Measurements from ENCODE around the gene TUBB. TPM values are rescaled to one million over a fixed set of nuclear protein-coding genes. Genes with fewer than 3 reads are reported as not detected.
"Not testable (repeated sequence)": the region's sequence is repeated elsewhere in the genome, so short reads cannot be mapped to it uniquely, and the experiment has no call there.

TUBB gene
- polyA plus RNA-seq, 4 donors, result 1,126 to 1,457 (median 1,265) TPM

DNA sequence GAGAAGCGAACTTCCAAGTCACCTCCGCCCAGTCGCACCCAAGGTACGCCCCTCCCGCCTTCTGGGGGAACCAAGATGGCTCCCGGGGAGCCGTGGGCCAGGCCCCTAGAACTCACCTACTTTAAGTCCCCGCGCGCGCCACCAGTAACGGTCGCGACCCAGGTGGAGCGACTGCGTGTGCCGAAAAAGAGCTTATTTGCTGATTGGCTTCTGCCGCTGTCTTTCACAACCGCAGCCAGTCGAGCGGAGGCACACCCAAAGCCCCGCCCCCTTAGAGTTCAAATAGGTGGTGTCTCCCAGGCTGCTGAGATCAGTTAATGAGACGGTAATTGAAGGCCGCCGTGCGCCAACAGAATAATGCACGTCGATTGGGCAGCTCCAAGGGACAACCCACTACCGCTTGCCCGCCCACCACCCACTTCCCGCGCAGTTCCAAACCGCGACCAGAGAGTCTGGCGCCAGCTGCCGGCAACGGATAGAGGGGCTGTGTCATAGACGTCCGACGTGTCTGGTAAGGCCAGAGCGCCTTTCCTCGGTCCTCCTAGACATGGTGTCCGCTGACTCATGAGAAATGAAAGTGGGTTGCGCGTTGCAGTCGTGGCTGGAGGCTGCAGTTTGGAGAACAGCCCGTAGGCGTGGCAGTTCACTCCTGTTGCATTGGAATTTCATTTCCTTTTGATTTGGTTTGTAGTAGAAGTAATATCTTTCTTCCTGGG lies 2.9 kb upstream of the TUBB start, which contains the start of gene MDC1:
Gene MDC1, minus strand, starts transcription at position 153 of the 716 bp plus-strand sequence. CDS start 2,106 bp downstream, outside the sequence.
- peak; percentile 97 to 99 (median 99) for DNase-seq (ENCODE audit: low read depth in 4 of 4, low spot score in 3 of 4)

DNA sequence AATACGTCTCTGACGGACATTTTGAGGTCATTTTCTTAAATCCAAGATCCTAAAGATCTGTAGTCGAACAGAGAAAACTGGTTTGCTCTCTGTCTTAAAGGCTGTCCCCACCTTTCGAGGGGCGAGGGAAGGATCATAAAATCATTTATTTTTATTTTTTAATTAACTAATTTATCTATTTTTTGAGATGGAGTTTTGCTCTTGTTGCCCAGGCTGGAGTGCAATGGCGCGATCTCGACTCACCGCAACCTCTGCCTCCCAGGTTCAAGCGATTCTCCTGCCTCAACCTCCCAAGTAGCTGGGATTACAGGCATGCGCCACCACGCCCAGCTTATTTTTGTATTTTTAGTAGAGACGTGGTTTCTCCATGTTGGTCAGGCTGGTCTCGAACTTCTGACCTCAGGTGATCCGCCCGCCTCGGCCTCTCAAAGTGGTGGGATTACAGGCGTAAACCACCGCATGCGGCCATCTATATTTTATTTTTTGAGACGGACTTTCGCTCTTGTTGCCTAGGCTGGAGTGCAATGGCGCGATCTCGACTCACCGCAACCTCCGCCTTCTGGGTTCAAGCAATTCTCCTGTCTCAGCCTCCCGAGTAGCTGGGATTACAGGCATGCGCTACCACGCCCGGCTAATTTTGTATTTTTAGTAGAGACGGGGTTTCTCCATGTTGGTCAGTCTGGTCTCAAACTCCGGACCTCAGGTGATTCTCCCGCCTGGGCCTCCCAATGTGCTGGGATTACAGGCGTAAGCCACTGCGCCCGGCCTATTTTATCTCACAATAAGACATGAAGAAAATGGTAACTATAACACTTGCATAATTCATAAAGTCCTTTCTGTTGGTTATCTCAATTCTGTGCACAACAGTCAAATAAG lies 2.1 kb upstream of the TUBB start:
- DNase-seq (ENCODE audit: low read depth in 4 of 4, low spot score in 3 of 4), result not testable (repeated sequence)

DNA sequence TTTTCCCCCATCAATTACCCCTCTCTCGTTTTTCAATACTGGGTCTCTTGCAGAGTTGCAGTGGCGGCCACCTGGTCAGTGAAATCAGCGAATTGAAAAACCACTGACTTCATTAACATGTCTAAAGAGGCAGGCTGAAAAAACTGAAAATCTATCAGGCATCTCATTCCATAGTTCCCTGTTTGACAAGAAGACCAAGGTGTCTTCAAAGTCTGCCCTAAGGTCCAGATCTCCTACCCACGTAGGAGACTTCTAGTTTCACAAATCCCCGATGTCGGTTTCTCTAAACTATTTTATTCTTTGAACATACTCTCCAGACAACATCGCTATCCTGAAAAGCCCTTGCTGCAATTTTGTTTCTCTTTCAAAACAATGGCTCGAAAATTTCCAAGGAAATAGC lies 796 bp upstream of the TUBB start:
- no peak for DNase-seq (ENCODE audit: low read depth in 4 of 4, low spot score in 3 of 4)

DNA sequence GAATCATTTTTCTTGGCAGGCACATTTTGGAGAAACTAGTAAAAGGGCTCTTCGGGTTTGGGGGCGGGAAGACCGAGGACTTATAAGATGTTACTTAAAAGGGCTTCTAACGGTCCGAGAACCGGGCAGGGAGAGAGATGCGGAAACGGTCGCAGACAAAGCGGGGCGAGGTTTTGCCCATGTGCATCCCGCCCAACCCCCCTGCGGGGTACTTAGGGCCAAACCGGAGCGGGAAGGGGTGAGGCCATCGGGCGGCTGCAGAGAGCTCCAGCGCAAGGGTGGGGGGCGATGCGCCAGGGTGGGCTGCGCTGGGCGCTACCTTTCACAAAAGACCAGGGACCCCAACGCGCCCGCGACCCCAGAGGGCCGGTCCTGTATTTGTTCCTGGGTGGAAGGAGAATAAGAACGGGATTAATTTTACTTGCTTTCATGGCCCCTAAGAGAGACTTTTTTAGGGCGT lies 616 bp downstream of the TUBB start:
- no peak for DNase-seq (ENCODE audit: low read depth in 4 of 4, low spot score in 3 of 4)

DNA sequence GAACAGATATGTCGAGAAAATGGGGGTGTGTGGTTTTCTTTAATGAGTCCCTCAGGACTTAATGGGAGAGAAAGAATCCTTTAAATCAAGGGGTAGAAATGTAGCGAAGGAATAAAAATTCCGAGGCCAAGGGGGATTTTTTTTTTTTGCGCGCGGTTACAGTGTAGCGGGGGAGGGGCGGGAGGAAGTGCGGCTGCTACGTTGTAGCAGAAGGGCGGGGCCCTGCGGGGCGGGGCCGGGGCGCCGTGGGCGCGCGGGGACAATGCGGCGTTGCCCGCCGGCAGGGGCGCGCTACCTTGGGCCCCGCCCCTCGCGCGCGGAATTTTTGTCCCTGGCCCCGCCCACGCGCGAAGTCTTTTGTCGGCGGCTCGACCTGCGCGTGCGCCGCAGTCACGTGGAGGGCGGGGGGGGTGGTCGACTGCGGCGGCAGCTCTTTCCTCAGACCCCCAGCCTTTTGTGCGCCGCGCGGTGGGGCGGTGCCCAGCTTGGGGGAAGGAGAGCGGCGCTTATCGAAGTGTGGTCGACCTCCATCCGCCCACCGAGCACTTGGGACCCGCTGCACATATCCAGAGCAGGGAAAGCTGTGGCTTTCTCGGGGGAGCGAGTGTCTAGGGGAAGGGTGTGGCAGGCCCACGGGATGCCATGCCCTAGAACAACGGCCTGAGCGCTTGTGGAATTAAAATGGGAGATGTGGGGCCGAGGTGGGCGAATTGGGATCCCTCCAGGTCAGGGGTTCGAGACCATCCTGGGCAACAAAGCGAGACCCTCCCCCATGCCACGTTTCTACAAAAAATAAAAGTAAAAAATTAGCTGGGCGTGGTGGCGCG lies 1.3 kb downstream of the TUBB start:
- DNase-seq (ENCODE audit: low read depth in 4 of 4, low spot score in 3 of 4), result peak in 3 of 4 donors; percentile 77 to 84 (median 83)

DNA sequence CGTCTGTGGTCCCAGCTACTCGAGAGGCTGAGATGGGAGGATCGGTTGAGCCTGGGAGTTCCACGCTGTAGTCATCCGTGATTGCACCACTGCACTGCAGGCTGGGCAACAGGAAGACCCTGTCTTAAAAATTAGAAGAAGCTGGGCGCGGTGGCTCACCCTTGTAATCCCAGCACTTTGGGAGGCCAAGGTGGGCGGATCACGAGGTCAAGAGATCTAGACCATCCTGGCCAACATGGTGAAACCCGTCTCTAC lies 1.8 kb downstream of the TUBB start:
- not testable (repeated sequence) for DNase-seq (ENCODE audit: low read depth in 4 of 4, low spot score in 3 of 4)

DNA sequence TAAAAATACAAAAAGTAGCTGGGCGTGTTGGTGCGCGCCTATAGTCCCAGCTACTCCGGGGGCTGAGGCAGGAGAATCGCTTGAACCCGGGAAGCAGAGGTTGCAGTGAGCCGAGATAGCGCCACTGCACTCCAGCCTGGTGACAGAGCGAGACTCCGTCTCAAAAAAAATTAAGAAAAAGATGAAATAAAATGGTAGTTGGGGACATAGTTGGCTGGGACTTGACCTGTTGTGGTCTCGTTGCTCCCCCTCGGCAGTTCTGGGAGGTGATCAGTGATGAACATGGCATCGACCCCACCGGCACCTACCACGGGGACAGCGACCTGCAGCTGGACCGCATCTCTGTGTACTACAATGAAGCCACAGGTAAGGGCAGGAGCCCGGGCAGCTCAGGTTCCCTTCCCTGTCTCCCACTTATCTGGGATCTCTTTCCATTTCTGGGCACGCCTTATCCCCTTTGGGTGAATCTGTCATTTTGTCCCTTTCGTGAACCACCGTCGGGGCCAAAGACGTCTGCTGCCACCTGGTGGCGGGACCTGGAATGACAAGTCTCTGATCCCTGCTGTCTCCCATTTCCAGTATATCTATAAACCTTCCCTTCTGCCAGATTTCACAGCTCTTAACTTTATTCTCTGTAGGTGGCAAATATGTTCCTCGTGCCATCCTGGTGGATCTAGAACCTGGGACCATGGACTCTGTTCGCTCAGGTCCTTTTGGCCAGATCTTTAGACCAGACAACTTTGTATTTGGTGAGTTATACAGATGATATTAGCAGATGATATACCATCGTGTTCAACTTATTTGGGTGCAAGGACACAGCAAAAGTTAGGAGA lies 2.3 kb downstream of the TUBB start:
- DNase-seq (ENCODE audit: low read depth in 4 of 4, low spot score in 3 of 4), result no peak

DNA sequence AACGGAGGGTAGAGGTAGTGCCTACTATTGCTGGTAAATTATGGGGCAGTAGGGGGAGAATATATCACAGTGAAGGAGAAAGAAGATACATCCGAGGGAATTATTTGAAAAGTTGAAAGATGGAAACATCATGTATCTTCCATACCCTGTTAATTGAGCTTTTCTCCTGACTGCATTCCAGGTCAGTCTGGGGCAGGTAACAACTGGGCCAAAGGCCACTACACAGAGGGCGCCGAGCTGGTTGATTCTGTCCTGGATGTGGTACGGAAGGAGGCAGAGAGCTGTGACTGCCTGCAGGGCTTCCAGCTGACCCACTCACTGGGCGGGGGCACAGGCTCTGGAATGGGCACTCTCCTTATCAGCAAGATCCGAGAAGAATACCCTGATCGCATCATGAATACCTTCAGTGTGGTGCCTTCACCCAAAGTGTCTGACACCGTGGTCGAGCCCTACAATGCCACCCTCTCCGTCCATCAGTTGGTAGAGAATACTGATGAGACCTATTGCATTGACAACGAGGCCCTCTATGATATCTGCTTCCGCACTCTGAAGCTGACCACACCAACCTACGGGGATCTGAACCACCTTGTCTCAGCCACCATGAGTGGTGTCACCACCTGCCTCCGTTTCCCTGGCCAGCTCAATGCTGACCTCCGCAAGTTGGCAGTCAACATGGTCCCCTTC lies 3.1 kb downstream of the TUBB start:
- DNase-seq (ENCODE audit: low read depth in 4 of 4, low spot score in 3 of 4), result not testable (repeated sequence)

DNA sequence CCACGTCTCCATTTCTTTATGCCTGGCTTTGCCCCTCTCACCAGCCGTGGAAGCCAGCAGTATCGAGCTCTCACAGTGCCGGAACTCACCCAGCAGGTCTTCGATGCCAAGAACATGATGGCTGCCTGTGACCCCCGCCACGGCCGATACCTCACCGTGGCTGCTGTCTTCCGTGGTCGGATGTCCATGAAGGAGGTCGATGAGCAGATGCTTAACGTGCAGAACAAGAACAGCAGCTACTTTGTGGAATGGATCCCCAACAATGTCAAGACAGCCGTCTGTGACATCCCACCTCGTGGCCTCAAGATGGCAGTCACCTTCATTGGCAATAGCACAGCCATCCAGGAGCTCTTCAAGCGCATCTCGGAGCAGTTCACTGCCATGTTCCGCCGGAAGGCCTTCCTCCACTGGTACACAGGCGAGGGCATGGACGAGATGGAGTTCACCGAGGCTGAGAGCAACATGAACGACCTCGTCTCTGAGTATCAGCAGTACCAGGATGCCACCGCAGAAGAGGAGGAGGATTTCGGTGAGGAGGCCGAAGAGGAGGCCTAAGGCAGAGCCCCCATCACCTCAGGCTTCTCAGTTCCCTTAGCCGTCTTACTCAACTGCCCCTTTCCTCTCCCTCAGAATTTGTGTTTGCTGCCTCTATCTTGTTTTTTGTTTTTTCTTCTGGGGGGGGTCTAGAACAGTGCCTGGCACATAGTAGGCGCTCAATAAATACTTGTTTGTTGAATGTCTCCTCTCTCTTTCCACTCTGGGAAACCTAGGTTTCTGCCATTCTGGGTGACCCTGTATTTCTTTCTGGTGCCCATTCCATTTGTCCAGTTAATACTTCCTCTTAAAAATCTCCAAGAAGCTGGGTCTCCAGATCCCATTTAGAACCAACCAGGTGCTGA lies 3.9 kb downstream of the TUBB start:
- not testable (repeated sequence) for DNase-seq (ENCODE audit: low read depth in 4 of 4, low spot score in 3 of 4)

DNA sequence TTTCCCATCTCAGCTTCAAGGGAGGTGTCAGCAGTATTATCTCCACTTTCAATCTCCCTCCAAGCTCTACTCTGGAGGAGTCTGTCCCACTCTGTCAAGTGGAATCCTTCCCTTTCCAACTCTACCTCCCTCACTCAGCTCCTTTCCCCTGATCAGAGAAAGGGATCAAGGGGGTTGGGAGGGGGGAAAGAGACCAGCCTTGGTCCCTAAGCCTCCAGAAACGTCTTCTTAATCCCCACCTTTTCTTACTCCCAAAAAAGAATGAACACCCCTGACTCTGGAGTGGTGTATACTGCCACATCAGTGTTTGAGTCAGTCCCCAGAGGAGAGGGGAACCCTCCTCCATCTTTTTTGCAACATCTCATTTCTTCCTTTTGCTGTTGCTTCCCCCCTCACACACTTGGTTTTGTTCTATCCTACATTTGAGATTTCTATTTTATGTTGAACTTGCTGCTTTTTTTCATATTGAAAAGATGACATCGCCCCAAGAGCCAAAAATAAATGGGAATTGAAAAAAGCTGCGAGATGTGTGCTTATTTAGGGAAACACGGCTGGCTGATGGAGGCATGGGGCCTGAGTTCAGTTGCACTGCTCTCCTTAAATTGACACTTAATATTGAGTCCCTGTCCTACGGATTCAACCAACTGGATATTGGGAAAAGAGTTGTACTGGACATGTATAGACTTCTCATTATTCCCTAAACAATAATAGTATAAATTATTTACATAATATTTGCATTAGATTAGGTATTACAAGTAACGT lies 4.9 kb downstream of the TUBB start:
- DNase-seq (ENCODE audit: low read depth in 4 of 4, low spot score in 3 of 4), result no peak

DNA sequence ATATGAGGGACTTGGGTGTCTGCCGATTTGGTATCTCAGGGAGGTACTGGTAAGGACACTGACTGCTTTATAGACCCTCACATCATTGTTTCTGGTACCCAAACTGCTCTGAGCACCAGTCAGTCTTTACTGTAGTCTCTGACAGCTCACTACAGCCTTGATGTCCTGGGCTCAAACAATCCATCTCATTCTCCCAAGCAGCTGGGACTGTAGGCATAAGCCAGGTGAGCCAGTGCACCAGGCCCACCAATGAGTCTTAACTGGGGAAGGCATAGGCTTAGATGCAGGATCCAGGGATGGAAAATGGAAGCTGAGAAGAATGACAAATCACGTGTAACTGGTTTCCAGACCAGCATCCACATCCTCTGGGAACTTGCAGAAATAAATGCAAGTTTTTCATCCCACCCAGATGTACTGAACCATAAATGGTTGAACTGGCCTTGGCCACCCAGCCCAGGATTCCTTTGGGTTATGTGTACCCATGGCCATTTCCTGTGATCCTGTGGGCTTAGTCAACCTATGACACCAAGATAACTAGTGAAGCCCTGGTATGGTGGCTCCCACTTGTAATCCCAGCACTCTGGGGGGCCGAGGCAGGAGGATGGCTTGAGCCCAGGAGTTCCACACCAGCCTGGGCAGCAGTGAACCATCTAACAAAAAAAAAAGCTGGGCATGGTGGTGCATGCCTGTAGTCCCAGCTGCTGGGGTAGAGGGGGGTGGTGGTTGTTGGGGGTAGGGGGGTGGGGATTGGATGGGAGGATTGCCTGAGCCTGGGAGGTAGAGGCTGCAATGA lies 5.8 kb downstream of the TUBB start:
- no peak for DNase-seq (ENCODE audit: low read depth in 4 of 4, low spot score in 3 of 4)

DNA sequence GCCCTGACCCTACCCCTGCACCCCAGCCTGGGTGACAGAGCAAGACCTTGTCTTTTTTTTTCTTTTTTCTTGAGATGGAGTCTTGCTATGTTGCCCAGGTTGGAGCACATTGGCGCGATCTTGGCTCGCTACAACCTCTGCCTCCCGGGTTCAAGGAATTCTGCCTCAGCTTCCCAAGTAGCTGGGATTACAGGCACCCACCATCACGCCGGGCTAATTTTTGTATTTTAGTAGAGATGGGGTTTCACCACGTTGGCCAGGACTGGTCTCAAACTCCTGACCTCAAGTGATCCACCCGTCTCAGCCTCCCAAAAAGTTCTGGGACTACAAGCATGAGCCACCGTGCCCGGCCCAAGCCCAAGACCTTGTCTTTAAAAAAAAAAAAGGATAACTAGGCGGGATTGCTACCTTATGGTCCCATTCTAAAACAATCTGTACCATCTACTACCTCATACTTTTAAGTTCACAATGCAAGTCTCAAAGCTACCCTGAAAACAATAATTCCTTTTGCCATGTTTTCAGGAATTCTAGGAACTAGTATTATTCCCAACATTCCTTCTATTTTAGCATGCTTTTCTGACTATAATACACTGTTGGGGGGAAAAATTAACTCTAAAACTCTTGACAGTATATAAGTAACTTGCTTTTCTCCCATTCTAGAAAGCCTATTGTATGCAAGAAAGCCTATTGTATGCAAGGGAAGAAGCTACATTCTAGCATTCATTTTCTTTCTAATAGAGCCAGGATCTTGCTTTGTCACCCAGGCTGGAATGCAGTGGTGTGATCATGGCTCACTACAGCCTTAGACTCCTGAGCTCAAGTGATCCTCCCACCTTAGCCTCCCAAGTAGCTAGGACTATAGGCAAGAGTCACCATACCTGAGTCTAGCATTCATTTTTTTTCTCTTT lies 6.6 kb downstream of the TUBB start:
- DNase-seq (ENCODE audit: low read depth in 4 of 4, low spot score in 3 of 4), result no peak

DNA sequence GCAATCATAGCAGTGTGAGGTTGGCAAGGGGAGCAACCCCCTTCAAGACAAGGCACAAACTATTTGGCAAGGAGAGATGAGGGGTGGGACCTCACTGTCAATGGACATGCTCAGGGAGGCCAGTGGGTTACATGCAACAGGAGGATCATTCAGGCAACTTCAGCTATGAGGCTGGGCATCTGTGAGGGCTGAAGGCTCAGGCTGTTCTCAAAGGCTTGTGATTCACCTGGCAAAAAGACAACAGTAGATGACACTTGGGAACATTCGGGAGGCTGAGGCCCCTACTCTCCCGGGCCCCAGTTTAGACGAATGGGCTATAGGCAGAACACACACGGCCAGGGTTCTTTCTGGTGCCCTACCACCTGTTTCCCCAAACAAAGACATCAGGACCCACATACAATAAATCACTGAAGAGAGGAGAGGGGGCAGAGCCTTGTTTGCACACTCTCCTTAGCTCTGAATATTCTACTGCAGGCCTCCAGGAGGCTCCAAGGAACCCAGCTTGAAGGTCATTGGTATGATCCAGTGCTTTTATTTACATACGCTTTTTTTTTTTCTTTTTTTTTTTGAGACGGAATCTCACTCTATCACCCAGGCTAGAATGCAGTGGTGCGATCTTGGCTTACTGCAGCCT lies 7.9 kb downstream of the TUBB start:
- no peak for DNase-seq (ENCODE audit: low read depth in 4 of 4, low spot score in 3 of 4)

DNA sequence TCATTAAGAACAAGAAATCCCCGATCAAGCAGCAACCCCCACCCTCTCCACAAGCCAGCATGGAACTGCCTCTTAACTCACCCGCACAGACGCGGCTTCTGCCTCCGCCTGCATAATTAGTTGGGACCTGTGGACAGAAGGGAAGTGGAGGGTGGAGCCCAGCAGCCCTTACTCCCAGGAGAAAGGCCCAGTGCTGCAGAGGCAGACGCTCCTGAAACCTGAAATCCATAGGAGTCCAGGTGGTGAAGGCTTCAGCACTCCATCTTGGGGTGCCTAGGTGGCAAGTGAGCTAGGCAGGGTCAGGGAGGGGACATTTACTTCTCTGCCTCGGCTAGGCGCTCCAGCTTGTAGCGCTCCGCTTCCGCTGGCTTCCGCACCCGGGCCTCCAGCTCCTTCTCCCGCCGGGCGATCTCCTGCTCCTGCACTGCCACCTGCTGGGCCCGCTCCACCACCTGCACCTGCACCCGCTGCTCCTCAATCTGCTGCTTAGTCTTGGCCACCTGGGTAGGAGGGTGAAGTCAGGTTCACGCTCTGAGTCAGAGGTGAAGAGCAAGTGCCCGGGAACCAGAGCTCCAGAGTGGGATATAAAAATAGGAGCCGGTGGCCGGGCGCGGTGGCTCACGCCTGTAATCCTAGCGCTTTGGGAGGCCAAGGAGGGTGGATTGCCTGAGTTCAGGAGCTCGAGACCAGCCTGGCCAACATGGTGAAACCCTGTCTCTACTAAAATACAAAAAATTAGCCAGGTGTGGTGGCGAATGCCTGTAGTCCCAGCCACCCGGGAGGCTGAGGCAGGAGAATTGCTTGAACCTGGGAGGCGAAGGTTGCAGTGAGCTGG lies 10.7 kb downstream of the TUBB start:
- DNase-seq (ENCODE audit: low read depth in 4 of 4, low spot score in 3 of 4), result no peak

Data from left renal pelvis (tissue), 4 donors.